Heart left ventricle (tissue), 16 donors: Measurements from ENCODE around the gene TAC3. TPM values are rescaled to one million over a fixed set of nuclear protein-coding genes. Genes with fewer than 3 reads are reported as not detected.
"Not testable (repeated sequence)": the region's sequence is repeated elsewhere in the genome, so short reads cannot be mapped to it uniquely, and the experiment has no call there.

Experiments used
- ATAC-seq, 4 donors: fragments of 200-7000 bp; cut with Tn5 transposase; one replicate each; pipeline ENCODE4 v1.9.1; 2020 to 2022; ENCODE audit warnings: moderate library complexity in 4 of 4, mild to moderate bottlenecking in 3 of 4, moderate number of reproducible peaks in 1 of 4
- DNase-seq, 5 donors: peaks; one replicate each; pipeline ENCODE4 v3.0.0-alpha.2; 2020
- H3K27ac ChIP-seq, 12 donors: fragments of 200-600 bp; sonication (generic) in 4 of 12; one replicate each; pipeline versions ENCODE4 v1.5.0 to v1.8.0; 2016 to 2022; ENCODE audit warnings: mild to moderate bottlenecking in 2 of 12
- H3K27me3 ChIP-seq, 9 donors: fragments of 200-600 bp; sonication (generic) in 2 of 9; one replicate each; pipeline versions ENCODE4 v1.5.1 to v1.8.0; 2016 to 2022; ENCODE audit warnings: mild to moderate bottlenecking in 3 of 9
- H3K36me3 ChIP-seq, 9 donors: fragments of 200-600 bp; sonication (generic) in 2 of 9; one replicate each; pipeline versions ENCODE4 v1.5.0 to v1.8.0; 2018 to 2022; ENCODE audit warnings: mild to moderate bottlenecking in 2 of 9
- H3K4me1 ChIP-seq, 12 donors: fragments of 200-600 bp; sonication (generic) in 4 of 12; one replicate each; pipeline versions ENCODE4 v1.5.0 to v1.8.0; 2016 to 2022; ENCODE audit warnings: mild to moderate bottlenecking in 3 of 12
- H3K4me3 ChIP-seq, 12 donors: fragments of 200-600 bp; sonication (generic) in 4 of 12; one replicate each; pipeline versions ENCODE4 v1.5.0 to v1.8.0; 2017 to 2022; ENCODE audit warnings: mild to moderate bottlenecking in 9 of 12, moderate library complexity in 4 of 12
- H3K9me3 ChIP-seq, 12 donors: fragments of 200-600 bp; sonication (generic) in 4 of 12; one replicate each; pipeline versions ENCODE4 v1.5.0 to v1.8.0; 2016 to 2022; ENCODE audit warnings: mild to moderate bottlenecking in 1 of 12
- CTCF ChIP-seq, 12 donors: fragments of 200-600 bp; sonication (generic) in 4 of 12; IDR thresholded peaks; one replicate each; pipeline versions ENCODE4 v1.5.0 to v1.8.0; 2018 to 2022; ENCODE audit warnings: antibody characterized with exemption in 12 of 12, mild to moderate bottlenecking in 5 of 12
- POLR2A ChIP-seq, 2 donors: fragments of 450-650 bp; IDR thresholded peaks; one replicate each; pipeline ENCODE4 v1.6.1; 2017; ENCODE audit warnings: antibody characterized with exemption in 2 of 2, mild to moderate bottlenecking in 2 of 2, moderate library complexity in 2 of 2
- WGBS, 4 donors: extraction: QIAGEN DNeasy Blood & Tissue Kit in 2 of 4; methylation state at CpG; one replicate each; pipeline versions ENCODE4 v1.1.5 to v1.1.7; 2013 to 2018; 5-methylcytosine and 5-hydroxymethylcytosine counted together
- intact Hi-C, 10 donors: fragments of 100-400 bp; cut with DNase I; formaldehyde crosslinking; loops; one replicate each; pipeline versions ENCODE4 v1.11.1 to v1.14.2; 2022
- polyA plus RNA-seq, 2 donors: library from polyadenylated mRNA; stranded (reverse); fragments of 200-250 nt; gene quantifications; one replicate each; pipeline ENCODE4 v1.2.3, GENCODE V29; 2013
- total RNA-seq, 9 donors: library from RNA; depleted of rRNA in 2 of 9; stranded (reverse); fragments of >200 nt in 2 of 9; fragmentation: NEBNext Ultra II Directional in 3 of 9; extraction: Animal tissue kit (Norgen Biotek cat#: 25700) in 3 of 9; gene quantifications; one replicate each; pipeline versions ENCODE4 v1.1.0 to v1.2.4, GENCODE V29; 2016 to 2023
- donor health status: ischemic (EF 13 %, LVEDD 7.1; RV severe dilation, severe dysfunction).
- donor health status: healthy with polysubstance abuse.
- donor health status: DM: no; HTN: yes; CAD: no.
- donor health status: DM: no; HTN: no; CAD: no.
- donor health status: ischemic (EF 25% LVEDD 6.9; RV normal size, moderate dysfunction).
- donor health status: ischemic (EF 25% LVEDD 5.7; RV mildly dilated, moderate dysfunction).
- donor health status: healthy.
- donor health status: DM: yes; HTN: yes; CAD: no.
- donor health status: ischemic (EF 35%, LVEDD 5.7; RV mildly dilated, moderate dysfunction).
- donor health status: nonischemic (EF 11% LVEDD 7.7; RV severe dilation, severe dysfunction).
- donor health status: DM: yes; HTN: yes; CAD: no.
- donor health status: PGD.
- donor health status: ischemic (EF 29% LVEDD 5.4; RV normal size, mild dysfunction).
- donor health status: nonischemic (EF 23%, LVEDD 6.1; RV moderate dilation, normal function).

Gene TAC3
- total and polyA plus RNA-seq, 11 donors: not detected

GRCh38 chr12:57019983-57020719 is 3.8 kb upstream of the TAC3 start:
- no peak overlapping the region for H3K27ac ChIP-seq
- TF ChIP-seq CTCF (IDR thresholded peaks at IDR 0.05): no peak
- TF ChIP-seq POLR2A (IDR thresholded peaks at IDR 0.05): no peak
- no peaks in the 10 kb centered on the region for H3K9me3 ChIP-seq
- H3K4me1 ChIP-seq: no peaks in the 10 kb centered on the region
- H3K27me3 ChIP-seq: peaks cover 0 to 21% (median under 1%) of the 10 kb centered on the region in 9 donors
- DNase-seq (no peak), ATAC-seq (no peak)
- no peaks in the 10 kb centered on the region for H3K36me3 ChIP-seq
- intact Hi-C loops: loop anchor here in 1 of 10 donors (5.0 kb wide), 1 partner anchor 37 kb away; no protein-coding TSS in a partner anchor
- no peak overlapping the region for H3K4me3 ChIP-seq
- WGBS, 4 donors: 87 to 91% (median 90%) methylated on average over 9 of the region's 9 CpGs

- no peaks in the 10 kb centered on the region for H3K9me3 ChIP-seq
- H3K4me3 ChIP-seq: no peak overlapping the region
- intact Hi-C loops: no loop called here
Measured at GRCh38 chr12:57018906-57019305, 2.6 kb upstream of the TAC3 start.

GRCh38 chr12:57018353-57018752 is 2.0 kb upstream of the TAC3 start:
- H3K27ac ChIP-seq, intact Hi-C loops, DNase-seq, ATAC-seq, H3K4me1 ChIP-seq, H3K36me3 ChIP-seq, H3K4me3 ChIP-seq, H3K9me3 ChIP-seq: not testable (repeated sequence)
- WGBS, 4 donors: 82 to 93% (median 88%) methylated on average over 5 of the region's 5 CpGs
- peaks cover 0 to 34% (median 10%) of the 10 kb centered on the region in 9 donors for H3K27me3 ChIP-seq

More at GRCh38 chr12:57018906-57019305, 2.6 kb upstream of the TAC3 start:
- H3K27me3 ChIP-seq: peaks cover 0 to 33% (median 10%) of the 10 kb centered on the region in 9 donors
- TF ChIP-seq CTCF (IDR thresholded peaks at IDR 0.05) (no peak), POLR2A (IDR thresholded peaks at IDR 0.05) (no peak)
- 73 to 92% (median 84%) methylated on average over 1 of the region's 1 CpG for WGBS, 4 donors
- no peaks in the 10 kb centered on the region for H3K4me1 ChIP-seq
- H3K36me3 ChIP-seq: no peaks in the 10 kb centered on the region
- no peak overlapping the region for H3K27ac ChIP-seq
- ATAC-seq: no peak
- DNase-seq: no peak

GRCh38 chr12:57012600-57013465 is 3.5 kb downstream of the TAC3 start:
- no peak overlapping the region for H3K27ac ChIP-seq
- H3K4me3 ChIP-seq: no peak overlapping the region
- H3K9me3 ChIP-seq: no peaks in the 10 kb centered on the region
- H3K4me1 ChIP-seq: peaks cover 0 to 7% (median 0%) of the 10 kb centered on the region in 12 donors
- no peaks in the 10 kb centered on the region for H3K36me3 ChIP-seq
- WGBS, 4 donors: 77 to 80% (median 78%) methylated on average over 7 of the region's 7 CpGs
- H3K27me3 ChIP-seq: peaks cover 0 to 34% (median 10%) of the 10 kb centered on the region in 9 donors
- DNase-seq: no peak
- no peak for ATAC-seq
- intact Hi-C loops: loop anchor here in 1 of 10 donors (5.0 kb wide), 1 partner anchor 44 kb away; no protein-coding TSS in a partner anchor
- no peak for TF ChIP-seq CTCF (IDR thresholded peaks at IDR 0.05)
- no peak for TF ChIP-seq POLR2A (IDR thresholded peaks at IDR 0.05)
